Measurements from ENCODE around the gene STX18. TPM values are rescaled to one million over a fixed set of nuclear protein-coding genes. Genes with fewer than 3 reads are reported as not detected.
"Not testable (repeated sequence)": the region's sequence is repeated elsewhere in the genome, so short reads cannot be mapped to it uniquely, and the experiment has no call there.

Gene STX18
- total and polyA plus RNA-seq, 2 experiments from 2014 or later, result 15.9 to 18.1 TPM

DNA sequence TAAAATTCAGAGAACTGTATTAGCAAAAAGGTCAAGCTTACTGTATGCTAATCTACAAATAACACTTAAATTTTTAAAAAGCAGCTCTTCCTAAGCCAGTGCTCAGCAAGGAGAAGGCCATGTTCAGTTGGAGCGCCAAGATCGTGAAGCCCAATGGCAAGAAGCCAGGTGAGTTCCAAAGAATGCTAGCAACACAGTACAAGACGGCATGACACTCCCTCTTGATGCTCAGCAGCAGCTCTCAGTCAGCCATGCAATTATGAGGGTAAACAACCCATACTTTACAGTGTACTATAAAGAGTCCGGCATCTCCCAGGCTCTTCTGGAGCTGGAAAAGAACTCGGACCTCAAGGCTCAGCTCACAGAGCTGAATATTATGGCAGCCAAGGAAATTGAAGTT, 34.9 kb downstream of the STX18 start:
- no peaks in the 10 kb centered on the region for H3K27me3 Mint-ChIP-seq (ENCODE audit: insufficient read depth, low read depth, poor library complexity)
- H3K4me1 Mint-ChIP-seq, result peaks cover 8% of the 10 kb centered on the region
- peaks cover 10% of the 10 kb centered on the region; the same call in 1 of the 2 replicates for H3K4me1 ChIP-seq (ENCODE audit: insufficient read depth)
- H3K36me3 ChIP-seq (ENCODE audit: insufficient read depth), result no peaks in the 10 kb centered on the region
- H4K20me1 ChIP-seq (replicated peaks; ENCODE audit: insufficient read depth), result peaks cover 13% of the 10 kb centered on the region
- no peaks in the 10 kb centered on the region for H3K9me3 Mint-ChIP-seq
- ATAC-seq, result no peak
- H3K27me3 ChIP-seq (ENCODE audit: insufficient read depth), result peaks cover 12% of the 10 kb centered on the region; the same call in 1 of the 2 replicates
- no peaks in the 10 kb centered on the region for H3K79me2 ChIP-seq (replicated peaks; ENCODE audit: insufficient read depth)
- H3K4me3 Mint-ChIP-seq, result no peak overlapping the region
- DNase-seq (ENCODE audit: low spot score), result no peak
- no peaks in the 10 kb centered on the region for H3F3A ChIP-seq (replicated peaks; ENCODE audit: low read depth)
- no peak overlapping the region for H2AFZ ChIP-seq
- no peak overlapping the region for H3K27ac ChIP-seq (ENCODE audit: low read depth)
- no peak overlapping the region for H3K4me2 ChIP-seq
- H3K9me2 ChIP-seq (ENCODE audit: insufficient read depth), result no peaks in the 10 kb centered on the region
- no peak overlapping the region for H3K27ac Mint-ChIP-seq
- H3K4me3 ChIP-seq, result no peak overlapping the region
- no peaks in the 10 kb centered on the region for H3K36me3 Mint-ChIP-seq (ENCODE audit: low read depth)
- TF ChIP-seq ETS1 (IDR thresholded peaks at IDR 0.05) (no peak), EZH2phosphoT487 (IDR thresholded peaks at IDR 0.05; ENCODE audit: unreplicated experiment) (no peak), JUNB (IDR thresholded peaks at IDR 0.05; ENCODE audit: unreplicated experiment) (no peak), REST (IDR thresholded peaks at IDR 0.05; ENCODE audit: unreplicated experiment) (no peak), ZNF331 (CRISPR knock-in tag; IDR thresholded peaks at IDR 0.05; ENCODE audit: low read depth) (no peak), NANOG (IDR thresholded peaks at IDR 0.05; ENCODE audit: borderline replicate concordance) (no peak)
- TF ChIP-seq, protein P1, sequence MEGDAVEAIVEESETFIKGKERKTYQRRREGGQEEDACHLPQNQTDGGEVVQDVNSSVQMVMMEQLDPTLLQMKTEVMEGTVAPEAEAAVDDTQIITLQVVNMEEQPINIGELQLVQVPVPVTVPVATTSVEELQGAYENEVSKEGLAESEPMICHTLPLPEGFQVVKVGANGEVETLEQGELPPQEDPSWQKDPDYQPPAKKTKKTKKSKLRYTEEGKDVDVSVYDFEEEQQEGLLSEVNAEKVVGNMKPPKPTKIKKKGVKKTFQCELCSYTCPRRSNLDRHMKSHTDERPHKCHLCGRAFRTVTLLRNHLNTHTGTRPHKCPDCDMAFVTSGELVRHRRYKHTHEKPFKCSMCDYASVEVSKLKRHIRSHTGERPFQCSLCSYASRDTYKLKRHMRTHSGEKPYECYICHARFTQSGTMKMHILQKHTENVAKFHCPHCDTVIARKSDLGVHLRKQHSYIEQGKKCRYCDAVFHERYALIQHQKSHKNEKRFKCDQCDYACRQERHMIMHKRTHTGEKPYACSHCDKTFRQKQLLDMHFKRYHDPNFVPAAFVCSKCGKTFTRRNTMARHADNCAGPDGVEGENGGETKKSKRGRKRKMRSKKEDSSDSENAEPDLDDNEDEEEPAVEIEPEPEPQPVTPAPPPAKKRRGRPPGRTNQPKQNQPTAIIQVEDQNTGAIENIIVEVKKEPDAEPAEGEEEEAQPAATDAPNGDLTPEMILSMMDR (conservative IDR thresholded peaks at IDR 0.05; ENCODE audit: low read depth in 2 of 2), result no peak

DNA sequence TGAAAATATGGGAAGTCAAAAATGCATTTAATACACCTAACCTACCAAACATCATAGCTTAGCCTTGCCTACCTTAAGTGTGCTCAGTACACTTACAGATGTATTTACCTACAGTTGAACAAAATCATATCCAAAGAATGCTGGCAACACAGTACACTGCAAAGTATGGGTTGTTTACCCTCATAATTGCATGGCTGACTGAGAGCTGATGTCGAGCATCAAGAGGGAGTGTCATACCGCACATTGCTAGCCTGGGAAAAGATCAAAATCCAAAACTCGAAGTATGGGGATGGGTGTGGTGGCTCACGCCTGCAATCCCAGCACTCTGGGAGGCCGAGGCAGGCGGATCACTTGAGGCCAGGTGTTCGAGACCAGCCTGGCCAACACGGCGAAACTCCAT, 36.6 kb downstream of the STX18 start:
- H3K79me2 ChIP-seq (replicated peaks; ENCODE audit: insufficient read depth); H3K27ac Mint-ChIP-seq; H3K36me3 ChIP-seq (ENCODE audit: insufficient read depth); H2AFZ ChIP-seq; H3K9me2 ChIP-seq (ENCODE audit: insufficient read depth); H3K27ac ChIP-seq (ENCODE audit: low read depth); DNase-seq (ENCODE audit: low spot score); ATAC-seq; H3F3A ChIP-seq (replicated peaks; ENCODE audit: low read depth); H3K27me3 Mint-ChIP-seq (ENCODE audit: insufficient read depth, low read depth, poor library complexity); H3K4me3 ChIP-seq; H3K4me2 ChIP-seq; H3K4me3 Mint-ChIP-seq; H3K36me3 Mint-ChIP-seq (ENCODE audit: low read depth); H3K9me3 Mint-ChIP-seq; H3K4me1 ChIP-seq (ENCODE audit: insufficient read depth): not testable (repeated sequence)
- H4K20me1 ChIP-seq (replicated peaks; ENCODE audit: insufficient read depth), result peaks cover 19% of the 10 kb centered on the region
- peaks cover 13% of the 10 kb centered on the region for H3K4me1 Mint-ChIP-seq
- peaks cover 12% of the 10 kb centered on the region; the same call in 1 of the 2 replicates for H3K27me3 ChIP-seq (ENCODE audit: insufficient read depth)
